Loucy (cell line): ENCODE measurements around the gene ZNF701.

Experiments used
- H2AFZ ChIP-seq: fragments of 200-600 bp; sonication (generic); 2 replicates; pipeline ENCODE4 v1.6.0; 2016; ENCODE audit warnings: antibody characterized with exemption, mild to moderate bottlenecking, low read length, moderate library complexity
- H3F3A ChIP-seq: fragments of 200-600 bp; 2 replicates; pipeline ENCODE4 v1.6.0; 2016; ENCODE audit warnings: antibody characterized with exemption, low read depth, mild to moderate bottlenecking
- H3K27me3 ChIP-seq: fragments of 200-600 bp; sonication (generic); 2 replicates; pipeline ENCODE4 v1.6.1; 2014; ENCODE audit warnings: low read length, mild to moderate bottlenecking; ENCODE audit not compliant: insufficient read depth, poor library complexity, severe bottlenecking
- H3K36me3 ChIP-seq: fragments of 200-600 bp; sonication (generic); 2 replicates; pipeline ENCODE4 v1.6.1; 2016; ENCODE audit warnings: low read length; ENCODE audit not compliant: insufficient read depth
- H3K4me1 ChIP-seq: fragments of 200-600 bp; sonication (generic); 2 replicates; pipeline ENCODE4 v1.5.1; 2014; ENCODE audit warnings: low read length, mild to moderate bottlenecking; ENCODE audit not compliant: insufficient read depth, poor library complexity, severe bottlenecking
- H3K4me2 ChIP-seq: fragments of 200-600 bp; sonication (generic); 2 replicates; pipeline ENCODE4 v1.6.0; 2014; ENCODE audit warnings: antibody characterized with exemption, low read length, low read depth, mild to moderate bottlenecking; ENCODE audit not compliant: poor library complexity, severe bottlenecking
- H3K4me3 ChIP-seq: fragments of 200-600 bp; sonication (generic); 2 replicates; pipeline ENCODE4 v1.5.1; 2014; ENCODE audit warnings: low read length, mild to moderate bottlenecking, mixed read lengths; ENCODE audit not compliant: poor library complexity, severe bottlenecking
- H3K79me2 ChIP-seq: fragments of 200-600 bp; sonication (generic); 2 replicates; pipeline ENCODE4 v1.6.1; 2014; ENCODE audit warnings: low read length; ENCODE audit not compliant: insufficient read depth
- H3K9ac ChIP-seq: fragments of 200-600 bp; sonication (generic); 2 replicates; pipeline ENCODE4 v1.6.0; 2014; ENCODE audit warnings: mild to moderate bottlenecking, low read depth, low read length, moderate library complexity; ENCODE audit not compliant: poor library complexity, severe bottlenecking
- H3K9me2 ChIP-seq: fragments of 200-600 bp; sonication (generic); replicated peaks from 2 replicates; pipeline ENCODE4 v1.6.1; 2016; ENCODE audit warnings: low read depth, low read length, mixed read lengths
- H3K9me3 ChIP-seq: fragments of 200-600 bp; sonication (generic); 2 replicates; pipeline ENCODE4 v1.6.1; 2014; ENCODE audit warnings: mild to moderate bottlenecking, antibody characterized with exemption, low read length, low read depth; ENCODE audit not compliant: insufficient read depth
- H4K20me1 ChIP-seq: fragments of 200-600 bp; sonication (generic); 2 replicates; pipeline ENCODE4 v1.6.0; 2014; ENCODE audit warnings: antibody characterized with exemption, low read length, mild to moderate bottlenecking; ENCODE audit not compliant: insufficient read depth, poor library complexity, severe bottlenecking
- CTCF ChIP-seq: fragments of 200-600 bp; sonication (generic); conservative IDR thresholded peaks from 2 replicates; pipeline ENCODE4 v1.5.1; 2014; ENCODE audit warnings: mild to moderate bottlenecking, antibody characterized with exemption, low read length
- EZH2phosphoT487 ChIP-seq: fragments of 200-600 bp; IDR thresholded peaks from 2 replicates; pipeline ENCODE4 v1.6.1; 2018; ENCODE audit warnings: antibody characterized with exemption, mild to moderate bottlenecking, moderate library complexity, borderline replicate concordance

The ZNF701 gene

GRCh38 chr19:52635786-52636570, 65.9 kb downstream of the ZNF701 start:
- Histone ChIP-seq H2AFZ (no peak overlapping the region), H3K9ac (no peak overlapping the region), H3F3A (no peaks in the 10 kb centered on the region), H3K4me2 (peak overlapping the region; percentile 93), H3K4me3 (no peak overlapping the region), H3K36me3 (no peaks in the 10 kb centered on the region), H3K9me3 (no peaks in the 10 kb centered on the region), H4K20me1 (peaks cover 4% of the 10 kb centered on the region), H3K27me3 (no peaks in the 10 kb centered on the region), H3K9me2 (no peaks in the 10 kb centered on the region), H3K4me1 (peaks cover 10% of the 10 kb centered on the region), H3K79me2 (no peaks in the 10 kb centered on the region; the same call in 1 of the 2 replicates)
- no peak for TF ChIP-seq CTCF
- TF ChIP-seq EZH2phosphoT487, result no peak
